CD4-positive, alpha-beta T cell treated with Interleukin-12 subunit alpha and Interleukin-12 subunit beta, for 1 hour (primary cell): ENCODE data around the gene CNTNAP3B.
"Not testable (repeated sequence)": the region's sequence is repeated elsewhere in the genome, so short reads cannot be mapped to it uniquely, and the experiment has no call there.

Source experiments
- DNase-seq: peaks from one replicate; pipeline ENCODE4 v3.0.0-alpha.2; 2020

CNTNAP3B gene

DNA sequence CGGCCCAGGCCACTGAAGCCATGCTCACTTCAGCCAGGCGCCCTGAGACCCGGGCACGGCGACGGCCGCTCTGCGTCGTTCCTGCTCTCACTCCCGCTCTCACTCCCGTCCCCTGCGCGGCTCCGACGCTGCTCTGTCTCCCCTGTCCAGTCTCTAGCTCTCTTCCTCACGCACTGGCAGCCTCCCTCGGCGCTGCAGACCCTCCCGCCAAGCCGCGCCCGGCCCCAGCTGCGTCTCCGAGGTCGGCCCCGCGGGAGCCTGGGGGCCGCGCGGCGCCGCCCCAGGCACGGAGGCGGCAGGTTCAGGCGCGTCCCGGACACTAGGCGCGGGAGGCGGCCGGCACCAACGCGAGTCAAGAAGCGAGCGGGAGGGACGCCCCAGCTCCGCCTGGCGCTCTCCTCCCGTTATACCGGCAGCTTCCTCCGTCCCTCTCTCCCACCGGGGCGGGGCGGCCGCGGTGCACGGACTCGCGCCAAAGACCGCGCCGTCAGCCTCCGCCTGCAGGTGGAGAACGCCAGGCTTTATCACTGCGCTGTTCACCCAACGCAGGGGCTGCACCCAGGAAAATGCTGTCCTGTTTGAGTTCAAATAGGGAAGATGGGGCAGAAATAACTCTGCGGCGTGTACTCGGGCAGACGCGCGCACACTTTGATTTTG lies at the start of gene CNTNAP3B:
Gene CNTNAP3B, minus strand, starts transcription at position 354 of the 657 bp plus-strand sequence. Its CDS starts 332 bp downstream, at position 22.
- DNase-seq = not testable (repeated sequence)

DNA sequence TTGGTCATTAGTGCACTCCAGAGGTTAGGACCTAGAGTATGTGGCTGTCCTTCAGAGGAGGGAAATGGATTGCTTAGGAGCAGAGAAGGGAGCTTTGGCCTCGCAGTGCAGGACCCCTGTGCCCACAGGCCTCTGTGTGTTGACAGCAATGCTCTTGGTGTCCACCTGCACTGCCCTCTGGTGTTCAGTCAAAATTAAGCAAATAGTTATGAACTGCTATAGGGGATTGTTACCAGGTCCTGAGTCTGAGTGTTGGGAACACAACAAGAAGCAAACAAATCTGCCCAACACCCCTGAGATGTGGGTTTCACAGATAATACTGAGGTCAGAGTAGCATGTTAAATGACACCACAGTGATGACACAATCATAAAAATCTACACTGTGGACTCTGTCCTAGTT lies 31.1 kb upstream of the CNTNAP3B start:
- DNase-seq = not testable (repeated sequence)

DNA sequence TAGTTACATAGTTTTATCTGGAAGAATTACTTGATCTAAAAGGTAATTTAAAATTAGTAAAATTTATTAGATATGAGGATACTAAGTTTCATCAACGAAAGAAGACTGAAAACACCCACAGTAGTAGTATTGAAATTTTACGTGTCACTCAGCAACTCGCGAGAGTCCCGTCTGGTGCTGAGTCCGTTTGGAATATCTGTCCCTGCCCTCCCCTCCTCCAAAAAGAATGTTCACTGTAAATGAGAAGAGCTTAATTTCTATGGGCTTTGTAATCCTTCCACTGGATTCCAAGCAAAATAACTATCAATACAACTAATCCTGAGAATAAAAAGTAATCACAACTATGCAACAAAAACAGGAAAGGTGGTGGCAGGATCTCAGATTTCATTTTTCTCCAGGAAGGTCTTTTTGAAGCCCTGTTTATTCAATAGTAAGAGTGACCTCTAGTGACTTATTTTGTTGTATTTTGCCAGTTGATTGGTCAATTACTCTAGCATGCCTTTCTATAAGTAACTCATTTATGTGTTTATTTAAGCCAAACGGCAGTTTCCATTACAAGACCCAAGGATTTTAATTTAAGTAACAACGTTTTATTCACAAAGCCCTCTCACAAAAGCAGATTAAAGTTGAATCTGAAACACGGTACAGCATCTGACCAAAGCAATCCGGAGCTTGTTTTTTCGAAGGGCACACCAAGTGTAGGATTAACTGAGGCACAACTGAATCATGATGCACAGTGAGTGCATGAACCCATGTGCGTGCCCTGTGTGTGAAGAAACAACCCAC lies 2.0 kb downstream of the CNTNAP3B start:
- not testable (repeated sequence) for DNase-seq

DNA sequence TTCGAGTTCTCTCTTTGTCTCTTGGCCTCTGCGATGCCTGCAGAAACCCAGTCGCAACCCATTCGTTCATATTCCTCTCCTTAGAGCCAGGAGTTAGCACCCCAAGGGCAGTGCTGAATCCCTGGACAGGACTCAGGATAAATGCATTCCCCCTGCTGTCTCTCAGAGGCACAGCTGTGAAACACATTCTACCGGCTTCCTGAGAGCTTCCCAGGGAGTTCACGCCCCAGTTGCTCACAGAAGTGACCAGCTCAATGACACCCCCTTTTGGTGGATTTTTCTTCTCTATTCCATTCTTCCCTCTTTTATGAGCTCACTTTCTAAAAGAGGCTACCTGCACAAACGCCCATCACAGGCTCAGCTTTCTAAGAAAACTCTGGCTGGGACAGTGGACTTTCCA lies 8.2 kb downstream of the CNTNAP3B start:
- DNase-seq = not testable (repeated sequence)

DNA sequence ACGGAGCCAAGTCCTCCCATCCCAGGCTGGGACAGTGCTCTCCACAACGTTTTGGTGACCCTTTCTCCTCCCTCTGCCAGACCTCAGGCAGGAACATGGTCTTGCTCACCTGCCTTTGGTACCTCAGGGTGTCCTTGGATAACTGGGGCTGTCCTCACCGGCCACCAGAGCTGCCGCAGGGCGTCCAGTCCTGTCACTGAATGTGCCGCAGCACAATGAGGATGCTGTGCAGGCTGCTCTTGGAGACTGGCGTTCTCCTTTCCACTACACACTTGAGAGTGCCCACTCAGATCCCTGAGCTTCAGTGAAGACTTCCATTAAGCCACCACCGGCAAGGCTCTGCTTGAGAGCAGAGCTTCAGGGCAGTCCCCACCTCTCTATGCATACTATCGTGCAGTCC lies 33.3 kb downstream of the CNTNAP3B start:
- DNase-seq = not testable (repeated sequence)

DNA sequence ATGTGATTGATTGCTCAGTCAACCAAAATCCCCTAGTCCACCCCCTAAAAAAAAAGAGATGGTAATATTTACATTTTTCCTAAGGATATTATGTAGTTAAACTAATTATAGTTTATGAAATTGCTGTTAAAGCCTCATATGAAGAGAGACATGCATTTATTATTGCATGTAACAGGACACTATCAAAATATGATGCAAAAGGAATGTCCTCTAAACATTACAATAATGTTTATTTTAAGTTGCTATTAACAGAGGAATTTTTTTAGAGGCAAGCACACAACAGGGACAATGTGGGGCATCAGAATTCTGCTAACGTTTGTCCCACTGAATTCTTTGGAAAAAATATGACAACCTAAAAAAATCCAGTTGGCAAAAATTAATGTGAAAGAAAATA lies 44.7 kb downstream of the CNTNAP3B start:
- DNase-seq = not testable (repeated sequence)

DNA sequence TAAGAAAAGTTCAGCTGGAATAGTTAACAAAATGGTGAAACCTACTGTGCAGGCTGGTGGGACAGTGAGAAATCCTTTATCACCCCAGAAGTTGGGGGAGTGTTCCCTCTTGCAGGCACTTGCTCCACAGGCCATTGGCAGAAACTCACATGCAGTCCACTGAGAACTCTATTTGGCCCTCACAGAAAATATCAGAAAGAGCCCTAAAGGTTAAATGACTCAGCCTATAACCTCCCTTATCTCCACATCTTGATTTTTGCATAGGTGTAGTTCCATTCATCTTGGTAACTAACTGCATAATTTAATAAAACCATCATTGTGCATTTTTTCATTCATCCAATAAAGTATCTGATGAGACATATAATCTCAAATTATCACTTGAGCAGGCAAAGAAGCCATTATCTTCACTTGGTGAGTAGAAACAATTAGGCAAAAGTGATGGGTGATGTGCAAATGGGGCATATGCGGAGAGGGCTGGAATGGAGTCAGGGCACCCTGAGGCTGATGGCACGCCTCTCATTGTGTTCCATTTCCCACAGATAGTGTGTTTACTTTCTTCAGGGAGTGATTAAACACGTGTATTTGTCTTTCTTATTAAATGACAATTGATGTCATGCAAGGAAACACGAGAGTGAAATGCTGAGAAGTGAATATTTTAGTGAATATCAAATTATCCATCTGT lies 45.2 kb downstream of the CNTNAP3B start:
- not testable (repeated sequence) for DNase-seq

DNA sequence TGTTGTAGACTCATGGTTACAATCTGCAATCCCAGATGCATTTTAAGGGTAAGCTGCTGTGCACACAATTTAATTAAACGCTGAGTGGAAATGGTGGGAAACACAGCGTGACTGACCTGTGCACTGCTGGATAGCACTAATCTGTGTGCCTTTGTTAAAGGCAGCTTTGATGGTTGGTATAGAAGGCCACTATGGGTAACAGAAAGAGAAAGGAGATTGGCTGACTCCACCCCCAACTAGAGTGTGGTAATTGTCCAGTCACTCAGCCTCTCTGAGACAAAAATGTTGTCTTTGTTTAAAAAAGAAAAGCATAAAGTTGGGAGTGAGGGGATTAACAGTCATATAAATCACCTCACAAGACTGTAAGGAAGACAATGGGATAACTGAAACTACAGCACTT lies 48.9 kb downstream of the CNTNAP3B start:
- not testable (repeated sequence) for DNase-seq

DNA sequence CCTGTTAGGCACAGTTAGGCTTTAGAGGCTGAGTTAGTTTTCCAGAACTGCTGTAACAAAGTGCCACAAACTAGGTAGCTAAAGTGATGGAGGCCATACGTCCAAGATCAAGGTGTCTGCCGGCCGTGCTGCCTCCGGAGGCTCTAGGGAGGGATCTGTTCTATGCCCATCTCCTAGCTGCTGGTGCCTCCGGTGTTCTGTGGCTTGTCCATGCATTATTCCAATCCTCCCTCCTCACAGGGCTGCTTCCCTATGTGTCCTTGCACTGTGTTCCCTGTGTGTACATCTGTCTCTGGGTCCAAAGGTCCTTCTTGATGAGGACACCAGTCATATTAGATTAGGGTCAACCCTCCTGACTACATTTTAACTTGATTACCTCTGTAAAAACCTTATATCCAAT lies 54.4 kb downstream of the CNTNAP3B start:
- not testable (repeated sequence) for DNase-seq

DNA sequence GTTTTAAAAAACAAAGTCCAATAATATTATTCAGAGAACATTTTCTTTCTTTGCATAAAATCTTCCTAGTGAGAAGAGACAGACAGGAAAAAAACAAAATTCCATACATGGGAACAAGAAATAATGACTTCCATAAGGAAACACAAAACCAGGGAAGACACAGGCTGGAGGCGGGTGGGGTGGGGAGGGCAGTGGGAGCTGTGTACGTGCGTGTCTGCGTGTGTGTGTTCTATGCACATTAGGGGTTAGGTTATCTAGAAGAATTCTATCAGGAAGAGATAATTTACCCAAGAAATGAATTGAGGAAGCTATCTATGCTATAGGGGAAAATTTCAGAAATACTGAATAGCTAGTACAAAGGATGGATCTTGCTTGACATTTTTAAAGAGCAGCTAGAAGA lies 58.2 kb downstream of the CNTNAP3B start:
- not testable (repeated sequence) for DNase-seq

DNA sequence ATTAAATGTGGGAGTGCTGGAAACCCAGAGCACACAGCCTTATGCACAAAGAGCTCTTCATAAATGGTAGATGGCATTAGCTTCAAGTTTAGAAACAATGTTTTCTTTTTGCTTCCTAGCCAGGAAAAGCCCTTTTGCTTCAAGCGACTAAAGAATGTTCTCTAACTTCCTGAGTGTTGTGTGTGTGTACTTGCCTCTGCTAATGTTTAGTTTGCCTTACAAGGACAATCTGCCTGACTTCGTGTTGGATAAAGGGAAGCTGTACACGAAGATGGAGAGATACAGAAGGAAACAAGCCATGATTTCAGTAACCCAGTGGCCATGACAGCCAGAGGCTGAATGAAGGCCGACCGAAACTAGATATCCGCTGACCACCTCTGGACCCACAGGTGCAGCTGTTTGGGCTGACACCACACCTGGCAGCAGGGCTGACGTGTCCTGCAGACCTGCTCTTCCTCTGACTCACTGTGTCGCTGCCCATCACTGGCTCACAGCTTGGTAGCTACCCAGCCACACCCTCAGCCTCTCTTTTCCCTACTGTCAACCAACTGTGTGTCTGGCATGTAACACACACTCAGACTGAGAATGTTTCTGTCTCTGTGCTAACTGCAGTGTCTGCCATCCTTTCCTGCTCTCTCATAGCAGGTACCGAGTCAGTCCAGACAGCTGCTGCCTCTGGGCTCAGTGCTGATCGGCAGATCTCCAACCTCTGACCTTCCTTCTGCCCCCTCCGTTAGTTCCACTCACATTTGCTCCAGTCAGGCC lies 59.0 kb downstream of the CNTNAP3B start:
- not testable (repeated sequence) for DNase-seq

DNA sequence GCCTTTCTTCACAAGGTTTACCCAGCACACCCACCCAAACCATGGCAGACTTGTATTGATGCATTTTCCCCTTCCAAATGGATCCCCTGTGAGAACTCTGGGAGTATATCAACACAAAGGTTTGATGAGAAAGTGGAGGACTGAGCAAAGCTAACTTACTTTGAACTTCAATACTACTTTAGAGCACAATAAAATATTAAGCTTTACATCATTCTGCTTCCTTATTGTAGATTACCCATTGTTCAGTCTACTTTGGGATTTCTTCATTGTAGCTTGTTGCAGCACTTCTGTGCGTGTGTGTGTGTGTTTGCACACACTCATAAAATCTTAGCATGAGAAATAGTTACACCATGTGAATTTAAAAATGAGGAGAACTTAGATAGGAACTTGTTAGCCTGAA lies 75.4 kb downstream of the CNTNAP3B start:
- not testable (repeated sequence) for DNase-seq

DNA sequence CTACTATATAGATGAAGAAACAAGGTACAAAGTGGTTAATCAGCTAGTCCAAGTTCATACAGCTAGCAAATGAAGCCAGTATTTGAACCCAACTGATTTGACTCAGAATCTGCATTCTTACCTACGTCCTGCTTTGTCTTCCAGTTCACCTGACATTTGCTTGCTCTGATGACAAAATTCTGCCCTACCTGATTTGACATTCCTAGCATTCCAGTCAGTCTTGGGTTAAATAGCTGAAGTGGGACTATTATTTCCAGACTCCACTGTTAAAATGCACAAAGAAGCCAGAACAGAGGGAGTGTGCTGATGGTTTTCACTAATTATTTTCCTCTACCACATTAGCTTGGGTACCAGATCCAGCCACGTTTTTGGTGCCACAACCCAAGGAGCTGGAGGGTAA lies 78.5 kb downstream of the CNTNAP3B start:
- DNase-seq = not testable (repeated sequence)

DNA sequence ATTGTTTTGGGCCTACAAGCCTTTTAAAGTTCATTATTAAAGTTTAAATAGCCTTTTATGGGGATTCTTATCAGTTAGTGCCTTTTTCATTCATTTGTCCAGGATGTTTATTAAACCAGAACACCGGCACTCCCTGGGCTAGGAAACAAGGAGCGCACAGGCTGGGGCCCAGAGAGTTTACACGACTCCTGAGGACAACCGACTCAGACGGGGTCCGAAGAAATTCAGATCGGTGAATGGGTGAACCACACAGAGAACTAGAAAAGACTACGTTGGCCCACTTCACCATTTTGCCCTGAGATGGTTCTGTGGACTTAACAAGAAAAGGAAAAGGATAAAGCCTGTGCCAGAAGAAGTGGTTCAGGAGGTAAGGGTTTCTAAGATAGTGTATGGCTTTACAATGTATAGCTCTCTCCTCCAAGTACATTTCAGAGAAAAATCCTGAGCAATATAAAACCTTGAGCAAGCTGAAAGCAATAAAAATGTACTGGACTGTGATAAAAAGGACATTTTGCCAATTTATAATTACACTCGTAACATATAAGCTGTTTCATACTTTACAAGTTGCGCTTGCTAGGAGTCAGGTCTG lies 84.7 kb downstream of the CNTNAP3B start:
- DNase-seq = not testable (repeated sequence)

DNA sequence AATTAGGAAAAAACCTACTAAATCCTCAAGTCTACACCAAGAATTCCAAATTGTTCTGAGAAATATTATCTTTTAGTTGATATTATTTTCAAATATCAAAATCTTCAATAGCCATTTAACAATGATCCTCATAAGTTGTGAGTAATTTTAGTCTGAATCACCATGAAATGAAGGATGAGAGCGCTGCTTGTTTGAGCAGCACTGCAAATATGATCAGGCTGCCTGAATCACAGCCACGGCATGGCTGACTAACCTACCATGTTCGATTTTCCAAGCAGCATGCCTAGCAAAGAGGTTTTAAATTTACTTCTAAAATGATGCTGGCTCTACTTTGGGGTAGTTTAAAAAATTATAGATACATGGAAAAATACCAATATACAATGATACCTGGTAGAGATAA lies 95.7 kb downstream of the CNTNAP3B start:
- not testable (repeated sequence) for DNase-seq

DNA sequence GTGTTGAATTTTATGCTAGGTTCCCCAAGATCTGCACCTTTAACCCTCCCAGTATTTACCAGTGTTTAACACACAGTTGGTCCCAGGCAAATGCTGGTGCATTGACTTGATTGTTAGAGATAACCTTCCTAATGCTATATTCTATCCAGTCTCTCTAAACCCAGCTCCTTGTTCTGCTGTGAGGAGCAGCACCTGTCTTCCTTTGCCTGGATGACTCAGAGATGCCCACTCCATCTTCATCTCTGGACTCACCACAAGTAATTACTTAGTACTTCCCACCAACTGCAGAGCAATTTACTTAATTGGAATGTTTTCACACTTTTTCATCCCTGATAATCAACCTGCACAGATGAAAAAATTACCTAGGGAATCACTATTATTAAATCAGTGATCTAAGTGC lies 108.6 kb downstream of the CNTNAP3B start:
- not testable (repeated sequence) for DNase-seq

DNA sequence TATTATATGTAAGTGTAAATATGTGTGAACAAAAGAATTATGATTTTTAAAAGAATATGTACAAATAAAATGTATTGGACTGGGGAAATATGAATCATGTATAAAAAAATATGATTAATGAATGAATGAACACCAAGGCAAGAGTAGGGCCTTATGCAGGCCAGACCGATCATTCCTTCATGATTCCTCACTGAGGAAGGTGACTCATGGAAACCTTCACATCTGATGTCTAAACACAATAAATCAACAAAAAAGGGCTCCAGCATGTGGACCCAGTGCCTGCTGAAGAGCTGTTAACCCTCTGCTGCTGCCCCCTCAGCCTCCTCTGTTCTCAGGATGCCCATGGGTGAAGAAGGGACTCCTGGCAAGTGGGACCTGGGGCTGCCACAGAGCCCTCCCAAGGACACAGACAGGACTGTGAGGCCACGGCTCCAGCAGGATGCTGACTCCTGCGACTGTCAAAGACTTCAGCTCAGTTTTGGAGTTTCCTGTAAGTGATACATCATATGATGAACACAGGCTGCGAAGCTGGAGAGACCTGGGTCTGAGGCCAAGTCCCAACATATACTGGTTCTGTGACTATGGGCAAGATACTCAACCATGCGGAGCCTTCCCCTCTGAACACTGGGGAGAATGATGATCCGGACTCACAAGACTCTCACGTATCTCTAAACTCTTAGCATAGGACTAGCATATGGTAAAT lies 110.9 kb downstream of the CNTNAP3B start:
- not testable (repeated sequence) for DNase-seq

DNA sequence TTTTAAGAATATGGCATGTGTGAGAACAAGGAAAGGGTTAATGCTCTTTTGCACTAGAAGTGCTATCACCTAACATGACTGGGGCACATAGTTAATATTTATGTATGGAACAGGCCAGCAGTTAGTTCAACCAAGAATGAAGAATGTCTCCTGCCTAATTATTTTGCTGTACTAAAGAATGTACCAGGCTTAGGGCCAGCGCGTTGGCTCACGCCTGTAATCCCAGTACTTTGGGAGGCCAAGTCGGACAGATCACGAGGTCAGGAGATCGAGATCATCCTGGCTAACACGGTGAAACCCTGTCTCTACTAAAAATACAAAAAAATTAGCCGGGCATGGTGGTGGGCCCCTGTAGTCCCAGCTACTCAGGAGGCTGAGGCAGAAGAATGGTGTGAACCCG lies 114.9 kb downstream of the CNTNAP3B start:
- DNase-seq = not testable (repeated sequence)

DNA sequence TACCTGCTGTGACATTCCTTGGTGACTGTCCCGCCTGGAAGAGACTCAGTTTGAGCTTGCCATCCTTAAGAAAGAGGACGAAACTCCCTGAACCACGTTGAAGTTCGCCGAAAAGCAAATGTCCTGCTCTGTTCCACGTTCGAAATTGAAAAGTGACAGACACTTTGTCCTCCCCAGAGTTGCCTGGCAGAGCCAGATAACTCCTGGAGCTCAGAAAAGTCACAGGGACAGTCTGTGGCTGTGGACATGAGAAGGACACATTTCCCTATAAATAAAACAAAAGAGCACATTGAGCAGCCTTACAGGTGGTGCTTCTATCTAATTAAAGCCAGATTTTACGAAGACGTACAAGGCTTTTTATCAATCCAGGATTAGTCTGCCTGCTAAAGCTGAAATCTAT lies 137.6 kb downstream of the CNTNAP3B start:
- not testable (repeated sequence) for DNase-seq

DNA sequence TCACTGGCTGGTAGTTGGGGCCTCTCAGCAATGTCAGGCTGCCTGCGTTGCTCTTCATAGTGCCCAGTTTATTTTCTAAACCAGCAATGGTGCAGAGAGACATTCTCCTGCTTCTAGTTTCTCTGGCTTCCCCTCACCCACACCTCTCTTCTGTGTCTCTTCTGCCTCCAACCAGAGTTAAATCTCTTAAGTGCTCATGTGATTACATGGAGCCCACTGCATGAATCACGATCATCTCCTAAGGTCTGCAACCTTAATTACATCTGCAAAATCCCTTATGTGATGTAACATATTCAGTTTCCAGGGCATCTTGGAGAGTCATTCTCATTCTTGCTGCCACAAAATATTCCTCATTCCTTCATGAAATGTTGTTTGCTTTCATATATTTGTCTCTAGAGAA lies 149.0 kb downstream of the CNTNAP3B start:
- not testable (repeated sequence) for DNase-seq

DNA sequence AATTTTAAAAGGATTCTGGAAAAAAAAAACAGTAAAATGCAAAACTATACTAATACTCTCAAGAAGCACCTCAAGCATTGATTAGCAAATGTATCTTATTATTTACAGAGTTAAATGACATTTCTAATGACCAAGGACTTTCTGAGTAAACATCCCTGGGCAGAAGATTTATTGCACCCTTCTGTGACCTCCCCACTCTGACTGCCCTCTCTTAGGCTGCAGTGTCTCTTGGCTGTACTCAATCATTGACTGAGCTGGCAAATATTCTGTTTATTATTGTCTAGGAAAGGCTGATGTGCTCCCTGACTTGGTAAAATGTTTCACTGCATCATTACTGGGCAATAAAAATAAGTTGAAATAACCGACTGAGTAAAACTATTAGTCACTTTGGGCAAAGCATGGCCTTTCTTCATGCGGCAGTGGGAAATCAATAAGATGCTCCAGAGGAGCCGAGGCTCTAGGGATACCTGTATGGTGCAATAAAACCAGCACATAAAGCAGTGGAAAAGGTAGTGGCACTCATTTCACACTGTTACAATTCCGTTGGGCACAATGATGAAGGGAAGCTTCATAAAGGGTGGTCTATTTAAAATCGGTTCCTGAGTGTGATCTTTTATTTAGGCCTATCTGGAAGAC lies 151.1 kb downstream of the CNTNAP3B start:
- not testable (repeated sequence) for DNase-seq
